Limb (tissue), 2 donors: ENCODE data around the gene WDR19.
"Not testable (repeated sequence)": the region's sequence is repeated elsewhere in the genome, so short reads cannot be mapped to it uniquely, and the experiment has no call there.

ENCODE experiments used
- DNase-seq, 2 donors: peaks; one replicate each; pipeline ENCODE4 v3.0.0-alpha.2; 2016; ENCODE audit errors: extremely low spot score in 2 of 2

The WDR19 gene

GRCh38 chr4:39233114-39233513 lies 50.8 kb downstream of the WDR19 start:
- DNase-seq = no peak

GRCh38 chr4:39233783-39234182 lies 51.5 kb downstream of the WDR19 start:
- no peak for DNase-seq

- no peak for DNase-seq
Observed at GRCh38 chr4:39235021-39235420, 52.7 kb downstream of the WDR19 start.

DNA sequence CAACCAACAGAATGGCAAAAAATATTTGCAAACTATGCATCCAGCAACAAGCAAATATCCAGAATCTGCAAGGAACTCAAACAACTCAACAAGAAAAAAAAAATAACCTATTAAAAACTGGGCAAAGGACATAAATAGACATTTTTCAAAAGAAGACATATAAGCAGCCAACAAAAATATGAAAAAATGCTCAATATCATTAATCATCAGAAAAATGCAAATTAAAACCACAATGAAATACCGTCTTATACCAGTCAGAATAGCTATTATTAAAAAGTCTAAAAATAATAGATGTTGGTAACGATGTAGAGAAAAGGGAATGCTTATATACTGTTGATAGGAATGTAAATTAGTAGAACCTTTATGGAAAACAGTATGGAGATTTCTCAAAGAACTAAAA lies 53.4 kb downstream of the WDR19 start:
- no peak for DNase-seq

DNA sequence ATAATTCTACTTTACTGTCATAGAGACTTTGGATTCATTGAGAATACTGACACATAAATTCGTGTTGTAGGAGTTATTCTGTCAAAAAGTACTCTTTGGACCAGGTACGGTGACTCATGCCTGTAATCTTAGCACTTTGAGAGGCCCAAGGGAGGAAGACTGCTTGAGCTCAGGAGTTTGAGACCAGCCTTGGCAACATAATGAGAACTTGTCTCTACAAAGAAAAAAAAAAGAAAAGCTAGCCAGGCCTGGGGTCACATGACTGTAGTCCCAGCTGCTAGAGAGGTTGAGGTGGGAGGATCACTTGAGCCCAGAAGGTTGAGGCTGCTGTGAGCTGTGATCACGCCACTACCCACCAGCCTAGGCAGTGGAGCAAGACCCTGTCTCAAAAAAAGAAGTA lies 54.9 kb downstream of the WDR19 start:
- no peak for DNase-seq

- DNase-seq = no peak
Observed at GRCh38 chr4:39243462-39243861, 61.1 kb downstream of the WDR19 start.

- no peak for DNase-seq
Observed at GRCh38 chr4:39255266-39255665, 72.9 kb downstream of the WDR19 start.

GRCh38 chr4:39255871-39256270 lies 73.5 kb downstream of the WDR19 start:
- no peak for DNase-seq

GRCh38 chr4:39256436-39256835 lies 74.1 kb downstream of the WDR19 start:
- no peak for DNase-seq

GRCh38 chr4:39259571-39260330 lies 77.4 kb downstream of the WDR19 start:
- DNase-seq = no peak

DNA sequence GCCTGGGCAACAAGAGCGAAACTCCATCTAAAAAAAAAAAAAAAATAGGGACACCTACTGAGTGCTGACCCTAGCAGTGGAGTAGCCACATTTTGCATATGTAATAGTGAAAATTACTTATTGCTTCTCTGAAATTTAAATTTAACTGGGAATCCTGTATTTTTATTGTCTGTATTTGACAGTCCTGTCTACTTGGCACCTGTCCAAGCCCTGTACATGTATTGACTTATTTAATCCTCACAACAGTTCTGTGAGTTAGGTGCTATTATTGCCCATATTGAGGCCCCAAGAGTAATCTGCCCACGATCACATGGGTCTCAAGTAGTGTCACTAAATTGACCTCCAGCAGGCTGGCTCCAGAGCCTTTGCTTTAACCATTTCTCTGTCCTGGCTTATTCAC lies 81.6 kb downstream of the WDR19 start:
- DNase-seq = no peak

DNA sequence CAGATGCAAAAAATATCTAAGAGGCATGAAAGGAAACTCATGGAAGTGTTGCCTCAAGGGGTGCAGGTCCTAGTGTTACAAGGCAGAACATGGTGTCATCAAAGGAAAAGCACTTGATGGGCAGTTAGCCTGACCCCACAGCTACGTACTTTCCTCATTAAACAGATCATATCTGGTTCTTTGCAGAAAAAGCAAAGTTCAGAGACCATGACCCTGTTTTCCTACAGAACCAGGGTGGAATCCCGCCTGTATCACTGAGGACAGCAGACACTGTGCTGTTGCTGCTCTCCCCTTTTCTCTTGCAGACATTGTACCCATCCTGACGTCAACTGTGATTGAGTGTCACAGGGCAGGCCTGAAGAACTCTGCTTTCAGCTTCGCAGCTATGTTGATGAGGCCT lies 92.2 kb downstream of the WDR19 start:
- no peak for DNase-seq

GRCh38 chr4:39277661-39278060 lies 95.3 kb downstream of the WDR19 start:
- DNase-seq = not testable (repeated sequence)

GRCh38 chr4:39278476-39278875 lies 96.1 kb downstream of the WDR19 start:
- DNase-seq = no peak

DNA sequence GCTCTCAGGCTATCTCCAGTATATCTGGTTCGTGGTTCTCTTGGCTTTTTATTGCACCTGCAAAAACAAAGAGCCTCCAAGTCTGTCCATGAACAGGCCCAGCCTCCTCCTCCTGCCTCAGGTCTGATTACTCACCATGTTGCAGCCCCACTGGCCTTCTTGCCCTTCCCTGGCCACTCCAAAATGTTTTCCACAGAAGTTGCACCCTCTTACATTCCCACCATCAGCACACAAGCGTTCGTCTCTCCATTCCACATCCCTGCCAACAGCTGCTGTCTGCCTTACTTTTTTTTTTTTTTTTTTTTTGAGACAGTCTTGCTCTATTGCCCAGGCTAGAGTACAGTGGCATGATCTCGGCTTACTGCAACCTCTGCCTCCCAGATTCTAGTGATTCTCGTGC lies 97.1 kb downstream of the WDR19 start:
- DNase-seq = no peak

DNA sequence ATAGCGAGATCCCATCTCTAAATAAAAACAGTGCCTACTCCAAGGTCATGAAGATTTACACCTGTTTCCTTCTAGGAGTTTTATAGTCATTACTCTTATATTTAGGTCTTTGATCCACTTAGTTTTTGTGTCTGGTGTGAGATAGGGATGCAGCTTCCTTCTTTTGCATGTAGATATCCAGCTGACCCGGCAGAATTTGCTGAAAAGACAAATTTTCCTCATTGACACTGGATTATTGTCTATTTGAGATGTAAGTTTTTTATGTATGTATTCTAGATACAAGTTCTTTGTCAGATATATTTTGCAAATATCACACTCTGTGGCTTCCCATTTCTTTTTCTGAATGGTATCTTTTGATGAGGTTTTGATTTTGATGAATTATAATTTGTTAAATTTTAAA lies 98.4 kb downstream of the WDR19 start:
- no peak for DNase-seq

DNA sequence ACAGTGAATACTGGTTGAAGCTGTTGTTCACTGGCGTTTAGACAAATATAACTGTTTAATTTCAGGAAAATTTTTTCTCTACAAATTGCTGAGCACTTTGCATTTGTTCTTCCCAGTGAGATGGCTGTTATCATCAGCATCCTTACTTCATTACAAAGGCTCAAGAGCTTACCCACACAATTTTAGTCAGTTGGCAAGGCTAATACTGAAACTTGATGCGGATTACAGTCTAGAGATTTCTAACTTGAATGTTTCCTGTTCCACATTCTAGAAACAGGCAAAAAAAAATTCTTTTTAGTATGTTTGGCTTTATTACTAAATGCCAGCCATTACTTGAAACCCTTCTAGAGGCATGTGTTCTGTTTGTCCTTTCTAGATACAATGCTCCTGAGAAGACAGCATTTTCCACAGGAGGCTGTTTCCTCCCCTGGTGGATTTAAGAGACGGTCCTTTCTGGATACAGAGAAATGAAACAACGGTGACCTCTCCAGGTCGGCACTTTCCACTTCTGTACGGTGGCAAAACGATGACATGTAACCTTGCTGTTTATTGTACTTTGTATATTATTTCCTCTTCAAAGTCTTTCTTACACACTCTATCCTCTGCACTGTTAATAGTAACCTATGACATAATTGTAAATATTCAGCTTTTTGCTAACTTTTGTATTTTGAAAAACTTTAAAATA lies 102.9 kb downstream of the WDR19 start:
- DNase-seq = no peak

DNA sequence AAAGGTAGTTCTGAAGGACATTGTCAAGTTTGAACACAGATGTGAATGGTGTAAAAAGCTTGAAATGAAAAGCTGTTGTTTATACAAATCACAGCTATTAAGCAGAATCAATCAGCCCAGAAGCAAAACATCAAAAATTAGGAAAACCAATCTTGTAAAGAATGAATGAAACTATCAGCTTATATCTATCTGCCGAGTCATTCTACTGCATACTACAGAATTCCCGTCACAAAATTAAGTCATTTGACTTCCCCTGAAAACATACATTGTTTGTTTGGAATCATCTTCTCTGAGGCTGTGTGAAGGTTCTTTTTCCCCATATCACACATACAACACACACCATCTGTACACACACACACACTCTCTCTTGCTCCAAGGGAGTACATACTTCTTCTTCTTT lies 103.5 kb downstream of the WDR19 start:
- no peak for DNase-seq

DNA sequence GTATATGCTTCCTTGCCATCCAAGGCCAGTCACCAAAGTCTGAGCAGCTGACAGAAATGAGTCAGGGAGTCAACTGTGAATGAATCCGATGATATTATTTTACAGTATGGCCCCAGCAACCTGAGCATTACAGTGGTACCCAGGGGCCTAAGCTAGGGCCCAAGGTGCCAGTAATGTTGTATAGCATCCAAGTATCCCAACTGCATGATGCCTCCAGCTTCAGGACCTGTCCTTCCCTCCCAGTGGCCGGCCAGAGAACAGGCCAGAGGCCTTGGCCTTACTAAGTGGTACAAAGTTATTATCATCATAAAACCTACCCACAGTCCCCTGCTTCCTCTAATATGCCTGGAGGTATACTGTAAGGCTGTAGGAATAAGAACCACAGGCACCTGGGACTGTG lies 103.9 kb downstream of the WDR19 start:
- no peak for DNase-seq

DNA sequence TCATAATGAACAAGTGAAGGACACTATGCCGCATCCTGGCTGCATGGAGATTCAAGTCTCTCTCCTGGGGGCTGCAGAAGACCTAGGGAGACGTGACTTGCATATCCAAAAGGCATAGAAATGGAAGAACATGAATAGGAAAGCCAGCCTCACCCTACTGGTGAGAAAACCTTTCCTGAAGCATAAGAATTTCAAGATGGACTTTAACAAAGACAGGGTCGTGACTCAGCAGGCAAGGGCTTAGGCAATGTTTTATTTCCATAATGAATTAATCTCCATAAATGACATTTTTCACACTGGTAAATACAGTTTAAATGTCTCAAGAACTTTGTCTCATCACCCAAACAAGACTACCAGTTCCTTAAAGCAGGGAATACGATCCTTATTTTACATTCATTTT lies 104.9 kb downstream of the WDR19 start:
- DNase-seq = no peak

DNA sequence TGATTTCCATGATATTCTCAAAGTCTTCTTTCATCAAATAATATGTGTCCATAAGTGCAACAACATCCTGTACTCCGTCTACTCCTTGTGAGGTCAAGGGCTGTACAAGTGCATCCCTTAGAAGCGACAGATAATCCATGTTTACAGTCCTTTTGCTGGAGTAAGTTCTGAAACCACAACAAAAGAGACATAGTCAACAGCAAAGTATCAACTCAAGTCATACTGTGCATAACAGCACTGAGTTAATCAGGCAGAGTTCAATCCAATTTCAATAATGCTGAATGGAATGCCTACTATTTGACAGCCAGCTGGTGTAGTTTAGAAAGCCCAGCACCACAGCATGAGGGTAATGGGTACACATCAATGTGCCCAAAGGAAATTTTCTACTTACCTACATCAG lies 109.4 kb downstream of the WDR19 start:
- no peak for DNase-seq

DNA sequence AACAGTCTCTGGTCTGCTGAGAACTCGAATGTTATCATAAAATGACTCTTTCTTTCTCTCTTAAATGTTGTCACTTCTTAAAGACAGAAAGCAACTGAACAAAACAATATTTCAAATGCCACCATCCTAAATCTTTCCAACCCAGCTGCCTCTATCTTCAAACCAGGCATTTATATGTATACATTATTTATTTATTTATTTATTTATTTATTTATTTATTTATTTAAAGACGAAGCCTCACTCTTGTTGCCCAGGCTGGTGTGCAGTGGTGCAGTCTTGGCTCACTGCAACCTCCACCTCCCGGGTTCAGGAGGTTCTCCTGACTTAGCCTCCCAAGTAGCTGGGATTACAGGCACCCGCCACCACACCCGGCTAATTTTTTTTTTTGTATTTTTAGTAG lies 110.1 kb downstream of the WDR19 start:
- DNase-seq = not testable (repeated sequence)

DNA sequence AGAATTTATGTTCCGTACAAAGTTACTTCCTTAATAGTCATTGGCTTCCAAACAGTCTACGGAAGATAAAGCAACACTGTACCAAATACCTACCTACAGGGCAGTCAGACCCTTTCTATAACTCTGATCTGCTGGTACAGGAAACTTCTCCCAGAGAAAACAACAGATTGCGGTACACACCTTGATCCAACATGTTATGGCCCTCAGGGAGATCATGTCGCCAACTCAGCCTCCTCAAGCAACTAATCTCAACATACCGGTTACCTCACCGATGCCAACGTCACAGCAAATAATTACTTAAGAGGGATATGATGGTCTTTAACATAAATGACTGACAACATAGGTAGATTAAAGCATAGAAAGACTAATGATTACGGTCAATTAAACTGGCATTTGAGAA lies 113.5 kb downstream of the WDR19 start:
- DNase-seq = no peak
